Thoracic aorta (tissue), 2 donors: Measurements from ENCODE around the gene KLRK1. TPM values are rescaled to one million over a fixed set of nuclear protein-coding genes. Genes with fewer than 3 reads are reported as not detected.
"Not testable (repeated sequence)": the region's sequence is repeated elsewhere in the genome, so short reads cannot be mapped to it uniquely, and the experiment has no call there.

Source experiments
- ATAC-seq: fragments of 150-250 bp; one replicate; pipeline ENCODE4 v1.8.0; 2017; ENCODE audit warnings: low read depth; ENCODE audit not compliant: insufficient number of reproducible peaks, low FRiP score
- DNase-seq: peaks from one replicate; pipeline ENCODE4 v3.0.0-alpha.2; 2020; ENCODE audit warnings: low spot score
- H3K27ac ChIP-seq, 2 donors: fragments of 200-600 bp; sonication (generic); 1 replicate in 1 of 2; 2 replicates in 1 of 2; pipeline ENCODE4 v1.5.1; 2016; ENCODE audit warnings: mild to moderate bottlenecking in 2 of 2, moderate library complexity in 2 of 2
- H3K27me3 ChIP-seq: fragments of 200-600 bp; sonication (generic); replicated peaks from 2 replicates; pipeline ENCODE4 v1.6.0; 2016; ENCODE audit warnings: mild to moderate bottlenecking; ENCODE audit not compliant: insufficient read depth
- H3K36me3 ChIP-seq: fragments of 200-600 bp; sonication (generic); one replicate; pipeline ENCODE4 v1.5.1; 2016
- H3K4me1 ChIP-seq, 2 donors: fragments of 200-600 bp; sonication (generic); 1 replicate in 1 of 2; 2 replicates in 1 of 2; pipeline versions ENCODE4 v1.5.1 to v1.6.0; 2016; ENCODE audit warnings: low read depth in 2 of 2, mild to moderate bottlenecking in 1 of 2; ENCODE audit not compliant: control insufficient read depth in 1 of 2
- H3K4me3 ChIP-seq: fragments of 200-600 bp; sonication (generic); 2 replicates; pipeline ENCODE4 v1.5.1; 2016; ENCODE audit warnings: mild to moderate bottlenecking
- H3K9me3 ChIP-seq: fragments of 200-600 bp; sonication (generic); 2 replicates; pipeline ENCODE4 v1.5.1; 2016
- CTCF ChIP-seq: fragments of 200-600 bp; sonication (generic); IDR thresholded peaks from one replicate; pipeline ENCODE4 v1.5.1; 2019; ENCODE audit warnings: antibody characterized with exemption
- total RNA-seq, 2 donors: library from RNA; depleted of rRNA; stranded (reverse); fragments of >200 nt; gene quantifications; one replicate each; pipeline versions ENCODE4 v1.1.0 to v1.2.3, GENCODE V29; 2016

Gene KLRK1
- total RNA-seq, 2 donors from 2014 or later = 1.2 to 4.5 TPM

GRCh38 chr12:10385166-10385613 is 4.7 kb downstream of the KLRK1 start:
- TF ChIP-seq CTCF = no peak
- no peaks in the 10 kb centered on the region for H3K27me3 ChIP-seq
- no peaks in the 10 kb centered on the region for H3K9me3 ChIP-seq
- no peak overlapping the region for H3K4me3 ChIP-seq
- DNase-seq = no peak
- no peak overlapping the region for H3K27ac ChIP-seq
- no peaks in the 10 kb centered on the region for H3K36me3 ChIP-seq
- no peaks in the 10 kb centered on the region for H3K4me1 ChIP-seq
- no peak for ATAC-seq

GRCh38 chr12:10384191-10384590 is 5.7 kb downstream of the KLRK1 start:
- H3K27ac ChIP-seq = no peak overlapping the region
- ATAC-seq = no peak
- TF ChIP-seq CTCF = no peak
- no peaks in the 10 kb centered on the region for H3K27me3 ChIP-seq
- no peak for DNase-seq
- H3K4me1 ChIP-seq = no peaks in the 10 kb centered on the region
- no peak overlapping the region for H3K4me3 ChIP-seq
- H3K36me3 ChIP-seq = no peaks in the 10 kb centered on the region
- no peaks in the 10 kb centered on the region for H3K9me3 ChIP-seq

GRCh38 chr12:10381928-10382628 is 7.8 kb downstream of the KLRK1 start:
- Histone ChIP-seq H3K4me3 (no peak overlapping the region), H3K27me3 (no peaks in the 10 kb centered on the region), H3K4me1 (no peaks in the 10 kb centered on the region), H3K36me3 (no peaks in the 10 kb centered on the region), H3K27ac (no peak overlapping the region), H3K9me3 (no peaks in the 10 kb centered on the region)
- no peak for TF ChIP-seq CTCF
- no peak for DNase-seq
- ATAC-seq = no peak

DNA sequence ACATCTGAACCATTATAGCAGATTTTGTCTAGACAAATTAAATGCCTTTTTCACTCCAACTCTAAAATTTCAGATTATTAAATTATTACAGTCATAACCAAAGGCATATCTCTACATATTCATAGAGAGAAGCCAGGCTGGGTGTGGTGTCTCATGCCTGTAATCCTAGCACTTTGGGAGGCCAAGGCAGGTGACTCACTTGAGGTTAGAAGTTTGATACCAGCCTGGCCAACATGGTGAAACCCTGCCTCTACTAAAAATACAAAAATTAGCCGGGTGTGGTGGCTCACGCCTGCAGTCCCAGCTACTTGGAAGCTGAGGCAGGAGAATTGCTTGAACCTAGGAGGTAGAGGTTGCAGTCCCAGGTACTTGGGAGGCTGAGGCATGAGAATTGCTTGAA is 11.1 kb downstream of the KLRK1 start:
- ATAC-seq, H3K27me3 ChIP-seq, H3K4me3 ChIP-seq, DNase-seq, H3K9me3 ChIP-seq, H3K4me1 ChIP-seq, H3K36me3 ChIP-seq, H3K27ac ChIP-seq: not testable (repeated sequence)

GRCh38 chr12:10374624-10375018 is 15.2 kb downstream of the KLRK1 start:
- no peak for ATAC-seq
- no peak for DNase-seq
- no peak overlapping the region for H3K27ac ChIP-seq
- H3K36me3 ChIP-seq = no peaks in the 10 kb centered on the region
- H3K4me3 ChIP-seq = no peak overlapping the region
- no peaks in the 10 kb centered on the region for H3K4me1 ChIP-seq
- H3K27me3 ChIP-seq = no peaks in the 10 kb centered on the region
- no peaks in the 10 kb centered on the region for H3K9me3 ChIP-seq
- no peak for TF ChIP-seq CTCF

DNA sequence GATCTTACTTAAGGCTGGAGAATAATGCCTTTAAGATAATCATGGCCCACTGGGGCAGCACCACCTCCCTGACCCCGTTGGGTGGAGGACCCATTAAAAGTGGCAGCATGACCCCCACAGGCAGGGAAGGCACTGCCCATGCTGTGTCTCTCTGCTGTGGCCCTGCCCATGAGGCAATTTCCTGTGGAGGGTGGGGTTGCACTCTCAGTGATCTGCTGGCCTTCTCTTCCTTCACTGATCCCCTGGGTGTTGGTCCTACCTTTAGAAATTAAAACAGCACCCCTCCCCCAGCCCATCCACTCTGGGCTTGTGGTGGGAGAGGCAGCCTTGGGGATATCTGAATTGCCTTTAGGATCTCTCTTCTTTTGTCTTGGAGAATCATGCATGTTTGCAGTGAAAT is 17.3 kb downstream of the KLRK1 start:
- H3K27me3 ChIP-seq = no peaks in the 10 kb centered on the region
- H3K27ac ChIP-seq = no peak overlapping the region
- DNase-seq (no peak), ATAC-seq (no peak)
- TF ChIP-seq CTCF = no peak
- no peak overlapping the region for H3K4me3 ChIP-seq
- no peaks in the 10 kb centered on the region for H3K9me3 ChIP-seq
- no peaks in the 10 kb centered on the region for H3K4me1 ChIP-seq
- no peaks in the 10 kb centered on the region for H3K36me3 ChIP-seq

DNA sequence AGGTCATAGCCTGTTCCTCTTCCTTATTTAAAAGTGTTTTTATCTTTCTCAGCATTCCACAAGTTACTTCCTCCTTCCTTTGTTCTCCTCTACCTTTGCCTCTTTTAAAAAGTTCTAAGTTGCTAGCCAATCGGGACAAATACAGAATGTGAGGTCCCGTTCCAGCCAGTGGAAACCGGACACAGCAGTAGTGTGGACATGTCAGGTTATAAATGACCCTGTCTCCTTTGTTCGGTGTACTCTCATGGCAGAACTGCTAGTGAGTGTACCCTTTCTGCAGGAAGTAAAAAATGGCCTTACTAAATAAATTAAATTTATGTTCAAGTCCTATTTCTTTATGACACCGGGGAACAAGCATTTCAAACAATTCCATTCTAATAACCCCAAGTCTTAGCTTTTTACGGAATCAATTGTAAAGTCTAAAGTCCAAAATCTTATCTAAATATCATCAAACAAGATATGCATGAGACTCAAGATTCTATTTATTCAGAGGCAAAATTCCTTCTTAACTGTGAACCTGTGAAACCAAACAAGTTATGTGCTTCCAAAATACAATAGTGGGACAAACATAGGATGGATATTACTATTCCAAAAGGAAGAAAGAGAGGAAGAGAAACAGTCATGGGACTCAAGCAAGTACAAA is 17.8 kb downstream of the KLRK1 start:
- H3K36me3 ChIP-seq, H3K4me1 ChIP-seq, ATAC-seq, H3K27ac ChIP-seq, H3K27me3 ChIP-seq, DNase-seq, H3K4me3 ChIP-seq, H3K9me3 ChIP-seq: not testable (repeated sequence)
